SK-N-SH (cell line): ENCODE results near the gene CCRL2. TPM values are rescaled to one million over a fixed set of nuclear protein-coding genes. Genes with fewer than 3 reads are reported as not detected.

Source experiments
- CTCF ChIA-PET: fragments of 300-600, 350-600 bp; formaldehyde crosslinking; extraction: SDS; loops from one replicate; lab custom pipeline; 2021; lab: Yijun Ruan, JAX
- POLR2A ChIA-PET: fragments of 350-600 bp; sonication (Branson Sonifier 250); formaldehyde crosslinking; extraction: SDS; loops from one replicate; lab custom pipeline; 2020; ENCODE audit warnings: antibody characterized with exemption, inconsistent platforms; lab: Yijun Ruan, JAX
- DNase-seq: peaks from one replicate; pipeline ENCODE4 v3.0.0; 2012
- H2AFZ ChIP-seq: fragments of 200-600 bp; sonication (generic); 2 replicates; pipeline ENCODE4 v1.8.1; 2016; ENCODE audit warnings: antibody characterized with exemption, mild to moderate bottlenecking, low read depth
- H3F3A ChIP-seq: fragments of 200-600 bp; sonication (generic); replicated peaks from 2 replicates; pipeline ENCODE3; 2016; ENCODE audit warnings: antibody characterized with exemption, mild to moderate bottlenecking; ENCODE audit not compliant: insufficient read depth
- H3K27ac ChIP-seq, 2 experiments: fragments of 200-500 bp in 1 of 2; fragments of 200-600 bp in 1 of 2; sonication (Bioruptor generic) in 1 of 2; sonication (generic), shearing (Covaris generic) in 1 of 2; 2 replicates each; pipeline versions ENCODE4 v1.5.1 to v1.6.1; 2014 to 2016; ENCODE audit warnings: low read depth in 2 of 2, inconsistent platforms in 1 of 2, low read length in 1 of 2, mild to moderate bottlenecking in 1 of 2, mixed read lengths in 1 of 2
- H3K27me3 ChIP-seq: fragments of 200-600 bp; sonication (generic), shearing (Covaris generic); 2 replicates; pipeline ENCODE4 v1.6.1; 2016; ENCODE audit warnings: mixed run types; ENCODE audit not compliant: insufficient read depth
- H3K36me3 ChIP-seq, 2 experiments: fragments of 200-500 bp in 1 of 2; fragments of 200-600 bp in 1 of 2; sonication (Bioruptor generic) in 1 of 2; sonication (generic) in 1 of 2; replicated peaks in 1 of 2; 2 replicates each; pipeline versions ENCODE3 to v1.5.1; 2014 to 2016; ENCODE audit warnings: low read length in 1 of 2, mild to moderate bottlenecking in 1 of 2; ENCODE audit not compliant: insufficient read depth in 2 of 2, control insufficient read depth in 1 of 2
- H3K4me1 ChIP-seq, 2 experiments: fragments of 200-500 bp in 1 of 2; fragments of 200-600 bp in 1 of 2; sonication (Bioruptor generic) in 1 of 2; sonication (generic), shearing (Covaris generic) in 1 of 2; 2 replicates each; pipeline versions ENCODE4 v1.5.1 to v1.6.1; 2014 to 2016; ENCODE audit warnings: low read depth in 1 of 2, low read length in 1 of 2, mixed run types in 1 of 2; ENCODE audit not compliant: insufficient read depth in 2 of 2, control insufficient read depth in 1 of 2
- H3K4me2 ChIP-seq: fragments of 200-600 bp; sonication (generic), shearing (Covaris generic); 2 replicates; pipeline ENCODE4 v1.6.1; 2017; ENCODE audit warnings: mixed run types
- H3K4me3 ChIP-seq, 2 experiments: fragments of 200-500 bp in 1 of 2; fragments of 200-600 bp in 1 of 2; sonication (Bioruptor generic) in 1 of 2; sonication (generic), shearing (Covaris generic) in 1 of 2; 2 replicates each; pipeline versions ENCODE4 v1.5.1 to v1.8.1; 2014 to 2016; ENCODE audit warnings: low read depth in 2 of 2, inconsistent platforms in 1 of 2, low read length in 1 of 2, mild to moderate bottlenecking in 1 of 2, mixed read lengths in 1 of 2, moderate library complexity in 1 of 2
- H3K79me2 ChIP-seq: fragments of 200-600 bp; sonication (generic); 2 replicates; pipeline ENCODE4 v1.8.1; 2017; ENCODE audit warnings: mild to moderate bottlenecking; ENCODE audit not compliant: insufficient read depth
- H3K9ac ChIP-seq: fragments of 200-600 bp; sonication (generic); 2 replicates; pipeline ENCODE4 v1.6.1; 2017; ENCODE audit warnings: mixed run types
- H3K9me2 ChIP-seq: fragments of 200-600 bp; sonication (generic); 2 replicates; pipeline ENCODE4 v1.6.1; 2017; ENCODE audit warnings: mixed run types
- H3K9me3 ChIP-seq: fragments of 200-600 bp; sonication (generic); 2 replicates; pipeline ENCODE4 v1.6.1; 2017; ENCODE audit warnings: mixed run types, mild to moderate bottlenecking, moderate library complexity
- H4K20me1 ChIP-seq: fragments of 200-600 bp; sonication (generic); 2 replicates; pipeline ENCODE4 v1.6.1; 2017; ENCODE audit warnings: mild to moderate bottlenecking, mixed run types; ENCODE audit not compliant: insufficient read depth
- FOSL2 ChIP-seq: IDR thresholded peaks from 2 replicates; pipeline ENCODE4 v1.4.0; 2012; ENCODE audit warnings: low read depth, mild to moderate bottlenecking, moderate library complexity, borderline replicate concordance
- FOXJ3 ChIP-seq: sonication (generic); formaldehyde crosslinking; IDR thresholded peaks from 2 replicates; pipeline ENCODE4 v1.5.1; 2020; ENCODE audit warnings: mild to moderate bottlenecking, missing genetic modification reagents
- NFIC ChIP-seq: IDR thresholded peaks from 2 replicates; pipeline ENCODE4 v1.4.0; 2012; ENCODE audit warnings: borderline replicate concordance
- RXRA ChIP-seq: IDR thresholded peaks from 2 replicates; pipeline ENCODE4 v1.4.0; 2012; ENCODE audit warnings: low read depth, mild to moderate bottlenecking, borderline replicate concordance
- SIN3A ChIP-seq: IDR thresholded peaks from 2 replicates; pipeline ENCODE4 v1.6.1; 2012; ENCODE audit warnings: low read depth, mild to moderate bottlenecking, low read length, moderate library complexity, borderline replicate concordance
- TEAD4 ChIP-seq: IDR thresholded peaks from 2 replicates; pipeline ENCODE4 v1.4.0; 2012; ENCODE audit warnings: mild to moderate bottlenecking, borderline replicate concordance; ENCODE audit not compliant: insufficient read depth
- WGBS: methylation state at CpG from one replicate; pipeline ENCODE4 v1.1.6; 2017; ENCODE audit warnings: low lambda C conversion rate; 5-methylcytosine and 5-hydroxymethylcytosine counted together
- polyA plus RNA-seq, 3 experiments: library from polyadenylated mRNA; depleted of rRNA; stranded (reverse); fragments of >200 nt; gene quantifications; 2 replicates each; pipeline ENCODE4 v1.2.3, GENCODE V29; 2012

The CCRL2 gene
- polyA plus RNA-seq, 1 of the 3 experiments (the other 2 are of a cell fraction): not detected

DNA sequence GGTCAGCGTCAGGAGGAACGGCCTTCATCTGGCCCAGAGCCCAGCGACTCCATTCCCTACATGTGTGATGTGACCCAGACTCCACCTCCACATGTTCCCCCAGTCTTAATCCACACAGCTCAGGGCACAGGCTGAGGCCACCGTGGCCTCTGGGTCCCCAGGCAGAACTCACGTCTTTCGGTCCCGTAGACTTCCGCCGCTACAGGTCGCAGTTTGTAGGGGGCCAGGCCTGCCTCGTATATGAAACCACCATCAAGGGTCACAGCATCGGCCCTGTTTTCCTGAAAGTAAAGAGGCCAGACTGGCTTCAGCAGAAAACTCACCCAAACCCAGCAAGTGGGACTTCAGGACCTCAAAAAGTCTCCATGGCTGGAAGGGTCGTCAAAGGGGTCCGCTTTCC lies 49.1 kb downstream of the CCRL2 start:
- Histone ChIP-seq H3K4me1 (no peaks in the 10 kb centered on the region), H3K27ac (no peak overlapping the region), H3K27me3 (0 out of 2 replicates have a peak, but pooled peaks cover 8% of the 10 kb centered on the region), H2AFZ (no peak overlapping the region), H3K9me2 (no peaks in the 10 kb centered on the region), H3K36me3 (no peaks in the 10 kb centered on the region), H3K9ac (no peak overlapping the region), H3K9me3 (no peaks in the 10 kb centered on the region), H3K4me2 (no peak overlapping the region), H3K4me3 (no peak overlapping the region), H3F3A (no peaks in the 10 kb centered on the region), H3K79me2 (no peaks in the 10 kb centered on the region), H4K20me1 (no peaks in the 10 kb centered on the region)
- no peak for DNase-seq
- ChIA-PET POLR2A (no interaction called here), CTCF (interaction anchor here (1.1 kb wide), 1 partner anchor 32 kb away, joined by 3 read pairs; no protein-coding TSS in a partner anchor)
- TF ChIP-seq FOXJ3: no peak
- TF ChIP-seq SIN3A: no peak
- no peak for TF ChIP-seq NFIC
- TF ChIP-seq RXRA: no peak
- no peak for TF ChIP-seq TEAD4
- no peak for TF ChIP-seq FOSL2
- WGBS: 62% methylated on average over 11 of the region's 14 CpGs

Other genes with a start within 250 kb of the CCRL2 start
- not detected in 2 replicates for gene CCR1, start 198.9 kb upstream of the CCRL2 start, polyA plus RNA-seq (2012; rRNA removed)
- gene CCR3, start 164.8 kb upstream of the CCRL2 start, polyA plus RNA-seq (2012; rRNA removed): not detected in 2 replicates
- gene CCR2, start 53.1 kb upstream of the CCRL2 start, polyA plus RNA-seq (2012; rRNA removed): not detected in 2 replicates
- not detected in 2 replicates for gene CCR5, start 36.3 kb upstream of the CCRL2 start, polyA plus RNA-seq (2012; rRNA removed)
- not detected in 2 replicates for gene LTF, start 57.6 kb downstream of the CCRL2 start, polyA plus RNA-seq (2012; rRNA removed)
- not detected in 2 replicates for gene RTP3, start 90.7 kb downstream of the CCRL2 start, polyA plus RNA-seq (2012; rRNA removed)
- gene LRRC2, start 159.0 kb downstream of the CCRL2 start, polyA plus RNA-seq (2012; rRNA removed): 0.13 and 0.23 TPM in 2 replicates
- gene FAM240A, start 205.3 kb downstream of the CCRL2 start, polyA plus RNA-seq (2012; rRNA removed): not detected in 2 replicates